H1 (cell line): ENCODE measurements around the gene DCANP1.

Experiments used
- CTCF ChIP-seq, 3 experiments: IDR thresholded peaks; 1 replicate in 2 of 3; 2 replicates in 1 of 3; pipeline versions ENCODE4 v1.5.1 to v1.6.1; 2011; ENCODE audit warnings: low read length in 3 of 3, mild to moderate bottlenecking in 3 of 3, inconsistent platforms in 2 of 3, low read depth in 1 of 3, moderate library complexity in 1 of 3; ENCODE audit not compliant: insufficient read depth in 1 of 3; ENCODE audit errors: control extremely low read depth in 1 of 3
- EZH2 ChIP-seq: fragments of 200-600 bp; sonication (generic); IDR thresholded peaks from 2 replicates; pipeline ENCODE4 v1.7.1; 2012; ENCODE audit warnings: low read depth, mild to moderate bottlenecking, moderate library complexity, low read length, inconsistent platforms; ENCODE audit not compliant: severe bottlenecking
- JUND ChIP-seq: IDR thresholded peaks from 2 replicates; pipeline ENCODE4 v1.6.1; 2011; ENCODE audit warnings: mild to moderate bottlenecking, improper control_type of control experiment, low read length
- POLR2A ChIP-seq, 2 experiments: IDR thresholded peaks; 1 replicate in 1 of 2; 2 replicates in 1 of 2; pipeline ENCODE4 v1.6.1; 2011; ENCODE audit warnings: low read depth in 2 of 2, low read length in 2 of 2, mild to moderate bottlenecking in 2 of 2; ENCODE audit errors: control extremely low read depth in 1 of 2
- POLR2AphosphoS5 ChIP-seq: IDR thresholded peaks from 2 replicates; pipeline ENCODE4 v1.6.1; 2011; ENCODE audit warnings: low read depth, low read length

GRCh38 chr5:135481387-135481786 is 34.2 kb upstream of the DCANP1 start:
- TF ChIP-seq JUND (no peak), POLR2A (IDR thresholded peaks at IDR 0.05; ENCODE audit: control extremely low read depth in 1 of 2, low read depth in 2 of 2, low read length in 2 of 2) (no peak), CTCF (IDR thresholded peaks at IDR 0.05; ENCODE audit: control extremely low read depth in 1 of 3, insufficient read depth in 1 of 3, low read depth in 1 of 3, low read length in 3 of 3) (no peak), POLR2AphosphoS5 (no peak), EZH2 (no peak)
